ENCODE measurements around the gene FERMT3.

DNA sequence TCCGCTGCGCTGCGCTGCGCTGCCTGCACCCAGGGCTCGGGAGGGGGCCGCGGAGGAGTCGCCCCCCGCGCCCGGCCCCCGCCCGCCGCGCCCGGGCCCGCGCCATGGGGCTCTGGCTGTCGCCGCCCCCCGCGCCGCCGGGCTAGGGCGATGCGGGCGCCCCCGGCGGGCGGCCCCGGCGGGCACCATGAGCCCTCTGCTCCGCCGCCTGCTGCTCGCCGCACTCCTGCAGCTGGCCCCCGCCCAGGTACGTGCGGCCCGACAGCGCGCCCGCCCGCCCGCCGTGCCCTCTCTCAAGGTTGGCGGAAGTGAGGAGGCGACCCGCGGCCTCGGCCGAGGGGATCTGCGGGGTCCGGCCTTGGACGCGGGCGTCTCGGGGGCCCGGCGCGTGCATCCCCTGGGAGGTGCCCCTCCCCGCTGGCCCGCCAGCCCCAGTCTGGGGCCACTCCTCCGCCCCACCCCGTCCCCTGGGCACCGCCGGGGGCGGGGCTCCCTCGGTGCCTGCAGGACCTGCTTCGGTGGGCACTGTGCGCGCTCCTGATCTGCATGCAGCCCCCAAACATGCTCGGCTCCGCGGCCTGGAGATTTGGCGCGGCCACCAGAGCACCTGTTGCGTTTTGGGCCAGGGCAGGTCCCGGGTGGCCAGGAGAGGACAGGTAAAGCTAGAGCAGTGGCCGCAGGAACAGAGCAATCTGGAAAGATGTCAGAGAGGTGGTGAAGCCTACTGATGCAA lies 28.3 kb downstream of the FERMT3 start:
- TF ChIP-seq POU2F2 (IDR thresholded peaks at IDR 0.05; ENCODE audit: low read depth, low read length): no peak
- TF ChIP-seq POLR2A (IDR thresholded peaks at IDR 0.05; ENCODE audit: low read depth, low read length): no peak
- no peak for TF ChIP-seq POLR2AphosphoS5 (IDR thresholded peaks at IDR 0.05; ENCODE audit: low read depth, low read length)
- no peak for TF ChIP-seq SPI1 (IDR thresholded peaks at IDR 0.05; ENCODE audit: low read depth, low read length)
- TF ChIP-seq PAX5 (IDR thresholded peaks at IDR 0.05; ENCODE audit: insufficient read depth, low read length, severe bottlenecking): no peak
- TF ChIP-seq TAF1 (IDR thresholded peaks at IDR 0.05; ENCODE audit: low read depth, low read length): 0 out of 2 replicates have a peak, but pooled peaks have one; percentile 13
